Measurements from ENCODE around the gene RAB9A. TPM values are rescaled to one million over a fixed set of nuclear protein-coding genes. Genes with fewer than 3 reads are reported as not detected.

The RAB9A gene
- total and polyA plus RNA-seq, 9 of the 15 experiments (the other 6 are each of a cell fraction or from before 2014, with no cell fraction given), result 13.5 to 20.8 (median 17.7) TPM

DNA sequence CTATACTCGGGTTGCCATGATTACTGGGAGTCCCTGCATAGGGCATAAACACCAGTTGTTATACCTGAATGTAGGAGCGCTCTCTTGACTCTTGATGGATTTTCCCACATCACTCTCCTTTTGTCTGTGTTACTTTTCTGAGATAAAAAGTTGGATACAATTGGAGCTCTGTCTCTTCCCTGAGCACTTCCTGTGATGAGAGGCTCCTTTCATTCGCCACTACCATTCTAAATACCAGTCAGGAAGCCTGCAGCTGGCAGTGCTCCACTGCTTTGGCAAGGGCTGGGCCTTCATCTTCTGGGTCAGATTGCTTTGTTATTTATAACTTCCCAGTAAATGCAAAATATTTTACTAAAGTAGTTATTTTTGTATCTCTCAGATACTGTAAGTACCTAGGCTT, 22.1 kb upstream of the RAB9A start:
- peaks cover 11% of the 10 kb centered on the region; the same call in 2 of the 3 replicates for H3K36me3 ChIP-seq (ENCODE audit: control insufficient read depth, insufficient read depth, low read length)
- no peaks in the 10 kb centered on the region for H3K27me3 ChIP-seq (ENCODE audit: control insufficient read depth in 2 of 2, insufficient read depth in 2 of 2, low read length in 2 of 2)
- intact Hi-C loops (cut with micrococcal nuclease) (no loop called here), in situ Hi-C loops (cut with MboI) (loop anchor here (25.0 kb wide), 1 partner anchor 705 kb away; no protein-coding TSS in a partner anchor)
- no peaks in the 10 kb centered on the region for H3K9me1 ChIP-seq (ENCODE audit: control insufficient read depth, insufficient read depth, low read length)
- H3K9me3 ChIP-seq (replicated peaks; ENCODE audit: control insufficient read depth, insufficient read depth, low read depth, low read length), result no peaks in the 10 kb centered on the region
- peaks cover 0 to 3% of the 10 kb centered on the region in 2 experiments; a peak in 3 of 5 replicates for H3K4me1 ChIP-seq (replicated peaks in 1 of 2; ENCODE audit: control insufficient read depth in 2 of 2, insufficient read depth in 2 of 2, low read length in 2 of 2)
- ChIA-PET POLR2A (no interaction called here), CTCF (ENCODE audit: low intra/inter-chr PET ratio) (no interaction called here)
- H2AFZ ChIP-seq (ENCODE audit: low read depth, low read length), result no peak overlapping the region
- H4K20me1 ChIP-seq (replicated peaks; ENCODE audit: control insufficient read depth, insufficient read depth, low read length), result no peaks in the 10 kb centered on the region
- no peak for ATAC-seq
- H3K27ac ChIP-seq (ENCODE audit: extremely low read depth, low read depth, low read length), result no peak overlapping the region
- no peaks in the 10 kb centered on the region for H3K79me2 ChIP-seq (ENCODE audit: control insufficient read depth, insufficient read depth, low read length)
- WGBS (ENCODE audit: insufficient coverage, low coverage, missing lambda C conversion rate), result 78% methylated on average over 3 of the region's 3 CpGs
- FAIRE-seq, result no peak
- TF ChIP-seq ZNF121 (CRISPR knock-in tag; conservative IDR thresholded peaks at IDR 0.05) (no peak), HMG20A (CRISPR knock-in tag; conservative IDR thresholded peaks at IDR 0.05) (no peak)
- TF ChIP-seq, protein P1, sequence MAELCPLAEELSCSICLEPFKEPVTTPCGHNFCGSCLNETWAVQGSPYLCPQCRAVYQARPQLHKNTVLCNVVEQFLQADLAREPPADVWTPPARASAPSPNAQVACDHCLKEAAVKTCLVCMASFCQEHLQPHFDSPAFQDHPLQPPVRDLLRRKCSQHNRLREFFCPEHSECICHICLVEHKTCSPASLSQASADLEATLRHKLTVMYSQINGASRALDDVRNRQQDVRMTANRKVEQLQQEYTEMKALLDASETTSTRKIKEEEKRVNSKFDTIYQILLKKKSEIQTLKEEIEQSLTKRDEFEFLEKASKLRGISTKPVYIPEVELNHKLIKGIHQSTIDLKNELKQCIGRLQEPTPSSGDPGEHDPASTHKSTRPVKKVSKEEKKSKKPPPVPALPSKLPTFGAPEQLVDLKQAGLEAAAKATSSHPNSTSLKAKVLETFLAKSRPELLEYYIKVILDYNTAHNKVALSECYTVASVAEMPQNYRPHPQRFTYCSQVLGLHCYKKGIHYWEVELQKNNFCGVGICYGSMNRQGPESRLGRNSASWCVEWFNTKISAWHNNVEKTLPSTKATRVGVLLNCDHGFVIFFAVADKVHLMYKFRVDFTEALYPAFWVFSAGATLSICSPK (IDR thresholded peaks at IDR 0.05; ENCODE audit: borderline replicate concordance), result no peak
- DNase-seq (ENCODE audit: extremely low read depth in 1 of 4, low spot score in 3 of 4), result no peak
- no peak overlapping the region for H3K4me3 ChIP-seq
- H3K4me2 ChIP-seq (ENCODE audit: insufficient read depth, low read length), result no peak overlapping the region
- no TSS peak for BruUV-seq (replicated peaks)
- no peak overlapping the region for H3K9ac ChIP-seq (ENCODE audit: insufficient read depth in 1 of 2, low read depth in 2 of 2, low read length in 2 of 2)

DNA sequence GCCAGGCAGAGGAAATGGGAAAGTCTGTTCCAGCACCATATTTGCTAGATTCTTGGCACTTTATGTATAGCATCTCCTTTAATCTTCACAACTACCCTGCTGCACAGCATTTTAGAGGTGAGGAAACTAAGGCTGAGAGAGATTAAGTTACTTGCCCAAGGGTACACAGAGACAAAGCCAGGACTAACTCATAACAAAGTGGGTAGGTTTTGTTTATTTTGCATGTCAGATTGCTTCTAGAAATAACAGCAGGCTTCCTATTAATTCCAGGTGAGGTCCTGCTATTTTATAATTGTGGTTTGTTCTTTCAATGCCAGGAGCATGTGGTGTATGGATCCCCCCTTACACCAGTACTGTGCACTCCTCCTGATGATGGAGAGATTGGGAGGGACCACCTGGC, 21.0 kb upstream of the RAB9A start:
- intact Hi-C loops (cut with micrococcal nuclease), result no loop called here
- H3K4me2 ChIP-seq (ENCODE audit: insufficient read depth, low read length), result no peak overlapping the region
- no peak for TF ChIP-seq ZNF644 (tag; IDR thresholded peaks at IDR 0.05; ENCODE audit: low read depth)
- no peak for TF ChIP-seq YBX1 (IDR thresholded peaks at IDR 0.05)
- TF ChIP-seq, protein P2, sequence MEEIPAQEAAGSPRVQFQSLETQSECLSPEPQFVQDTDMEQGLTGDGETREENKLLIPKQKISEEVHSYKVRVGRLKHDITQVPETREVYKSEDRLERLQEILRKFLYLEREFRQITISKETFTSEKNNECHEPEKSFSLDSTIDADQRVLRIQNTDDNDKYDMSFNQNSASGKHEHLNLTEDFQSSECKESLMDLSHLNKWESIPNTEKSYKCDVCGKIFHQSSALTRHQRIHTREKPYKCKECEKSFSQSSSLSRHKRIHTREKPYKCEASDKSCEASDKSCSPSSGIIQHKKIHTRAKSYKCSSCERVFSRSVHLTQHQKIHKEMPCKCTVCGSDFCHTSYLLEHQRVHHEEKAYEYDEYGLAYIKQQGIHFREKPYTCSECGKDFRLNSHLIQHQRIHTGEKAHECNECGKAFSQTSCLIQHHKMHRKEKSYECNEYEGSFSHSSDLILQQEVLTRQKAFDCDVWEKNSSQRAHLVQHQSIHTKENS (CRISPR knock-in tag; IDR thresholded peaks at IDR 0.05), result no peak
- TF ChIP-seq ARNT (IDR thresholded peaks at IDR 0.05), result no peak
- TF ChIP-seq, protein P3, sequence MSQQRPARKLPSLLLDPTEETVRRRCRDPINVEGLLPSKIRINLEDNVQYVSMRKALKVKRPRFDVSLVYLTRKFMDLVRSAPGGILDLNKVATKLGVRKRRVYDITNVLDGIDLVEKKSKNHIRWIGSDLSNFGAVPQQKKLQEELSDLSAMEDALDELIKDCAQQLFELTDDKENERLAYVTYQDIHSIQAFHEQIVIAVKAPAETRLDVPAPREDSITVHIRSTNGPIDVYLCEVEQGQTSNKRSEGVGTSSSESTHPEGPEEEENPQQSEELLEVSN (IDR thresholded peaks at IDR 0.05; ENCODE audit: borderline replicate concordance in 1 of 2, extremely low read depth in 1 of 2, insufficient read depth in 1 of 2, insufficient read length in 1 of 2, low read depth in 1 of 2, low read length in 1 of 2, poor library complexity in 1 of 2, severe bottlenecking in 1 of 2), result no peak
- no peak for TF ChIP-seq ZNF436 (CRISPR knock-in tag; IDR thresholded peaks at IDR 0.05)
- TF ChIP-seq, protein P4, sequence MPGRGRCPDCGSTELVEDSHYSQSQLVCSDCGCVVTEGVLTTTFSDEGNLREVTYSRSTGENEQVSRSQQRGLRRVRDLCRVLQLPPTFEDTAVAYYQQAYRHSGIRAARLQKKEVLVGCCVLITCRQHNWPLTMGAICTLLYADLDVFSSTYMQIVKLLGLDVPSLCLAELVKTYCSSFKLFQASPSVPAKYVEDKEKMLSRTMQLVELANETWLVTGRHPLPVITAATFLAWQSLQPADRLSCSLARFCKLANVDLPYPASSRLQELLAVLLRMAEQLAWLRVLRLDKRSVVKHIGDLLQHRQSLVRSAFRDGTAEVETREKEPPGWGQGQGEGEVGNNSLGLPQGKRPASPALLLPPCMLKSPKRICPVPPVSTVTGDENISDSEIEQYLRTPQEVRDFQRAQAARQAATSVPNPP (IDR thresholded peaks at IDR 0.05; ENCODE audit: borderline replicate concordance, insufficient read depth, insufficient read length), result no peak
- TF ChIP-seq U2AF1 (optimal IDR thresholded peaks at IDR 0.05; ENCODE audit: low read depth, low read length), result no peak

More for the DNA sequence above, 21.0 kb upstream of the RAB9A start:
- no peak for DNase-seq (ENCODE audit: extremely low read depth in 1 of 4, low spot score in 3 of 4)
- POLR2A ChIA-PET, result no interaction called here
- no peaks in the 10 kb centered on the region for H3K9me3 ChIP-seq (replicated peaks; ENCODE audit: control insufficient read depth, insufficient read depth, low read depth, low read length)
- H3K36me3 ChIP-seq (ENCODE audit: control insufficient read depth, insufficient read depth, low read length), result peaks cover 7% of the 10 kb centered on the region; the same call in 2 of the 3 replicates
- H3K4me1 ChIP-seq (replicated peaks in 1 of 2; ENCODE audit: control insufficient read depth in 2 of 2, insufficient read depth in 2 of 2, low read length in 2 of 2), result peaks cover 0 to 3% of the 10 kb centered on the region in 2 experiments; a peak in 3 of 5 replicates
- no peak overlapping the region for H3K27ac ChIP-seq (ENCODE audit: extremely low read depth, low read depth, low read length)
- no peaks in the 10 kb centered on the region for H3K9me1 ChIP-seq (ENCODE audit: control insufficient read depth, insufficient read depth, low read length)
- no peaks in the 10 kb centered on the region for H3K27me3 ChIP-seq (ENCODE audit: control insufficient read depth in 2 of 2, insufficient read depth in 2 of 2, low read length in 2 of 2)
- no peak for ATAC-seq
- H4K20me1 ChIP-seq (replicated peaks; ENCODE audit: control insufficient read depth, insufficient read depth, low read length), result no peaks in the 10 kb centered on the region
- no peak for FAIRE-seq
- CTCF ChIA-PET (ENCODE audit: low intra/inter-chr PET ratio), result no interaction called here
- no peak overlapping the region for H3K9ac ChIP-seq (ENCODE audit: insufficient read depth in 1 of 2, low read depth in 2 of 2, low read length in 2 of 2)
- BruUV-seq (replicated peaks), result no TSS peak
- no peaks in the 10 kb centered on the region for H3K79me2 ChIP-seq (ENCODE audit: control insufficient read depth, insufficient read depth, low read length)
- no peak overlapping the region for H3K4me3 ChIP-seq
- H2AFZ ChIP-seq (ENCODE audit: low read depth, low read length), result no peak overlapping the region
- in situ Hi-C loops (cut with MboI), result loop anchor here (25.0 kb wide), 1 partner anchor 706 kb away; no protein-coding TSS in a partner anchor
